GM12874 (cell line): ENCODE data around the gene PGF.

ENCODE experiments used
- TF ChIP-seq, protein P1 (sequence below): IDR thresholded peaks from 2 replicates; pipeline ENCODE4 v1.5.1; 2011; ENCODE audit warnings: low read depth, mild to moderate bottlenecking, control low read depth, low read length, moderate library complexity; ENCODE audit not compliant: insufficient read depth

PGF gene

DNA sequence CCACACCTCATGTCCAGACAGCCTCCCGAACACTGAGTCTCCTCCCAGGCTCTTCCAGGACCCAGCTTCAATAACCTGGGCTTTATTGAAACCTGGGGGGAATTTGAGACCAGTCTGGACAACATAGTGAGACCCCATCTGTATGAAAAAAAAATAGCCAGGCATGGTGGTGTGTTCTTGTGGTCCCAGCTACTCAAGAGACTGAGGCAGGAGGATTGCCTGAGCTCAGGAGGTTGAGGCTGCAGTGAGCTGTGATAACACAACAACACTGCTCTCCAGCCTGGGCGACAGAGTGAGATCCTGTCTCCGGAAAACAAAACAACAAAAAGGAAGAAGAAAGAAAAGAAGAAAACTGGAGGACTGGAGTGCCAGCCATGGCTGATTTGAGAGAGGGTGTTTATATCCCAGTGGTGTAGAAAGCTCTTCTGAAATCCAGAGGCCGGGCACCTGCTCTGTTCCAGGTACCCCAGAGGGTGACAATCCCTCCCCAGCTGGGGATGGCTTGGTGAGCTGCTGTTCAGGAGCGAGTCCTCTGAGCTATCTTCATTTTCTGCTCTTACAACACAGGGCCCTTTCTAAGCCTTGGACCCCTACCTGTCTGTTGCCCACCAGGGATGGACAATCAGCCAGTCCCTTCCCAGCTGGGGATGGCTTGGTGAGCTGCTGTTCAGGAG, 6.0 kb upstream of the PGF start:
- TF ChIP-seq, protein P1, sequence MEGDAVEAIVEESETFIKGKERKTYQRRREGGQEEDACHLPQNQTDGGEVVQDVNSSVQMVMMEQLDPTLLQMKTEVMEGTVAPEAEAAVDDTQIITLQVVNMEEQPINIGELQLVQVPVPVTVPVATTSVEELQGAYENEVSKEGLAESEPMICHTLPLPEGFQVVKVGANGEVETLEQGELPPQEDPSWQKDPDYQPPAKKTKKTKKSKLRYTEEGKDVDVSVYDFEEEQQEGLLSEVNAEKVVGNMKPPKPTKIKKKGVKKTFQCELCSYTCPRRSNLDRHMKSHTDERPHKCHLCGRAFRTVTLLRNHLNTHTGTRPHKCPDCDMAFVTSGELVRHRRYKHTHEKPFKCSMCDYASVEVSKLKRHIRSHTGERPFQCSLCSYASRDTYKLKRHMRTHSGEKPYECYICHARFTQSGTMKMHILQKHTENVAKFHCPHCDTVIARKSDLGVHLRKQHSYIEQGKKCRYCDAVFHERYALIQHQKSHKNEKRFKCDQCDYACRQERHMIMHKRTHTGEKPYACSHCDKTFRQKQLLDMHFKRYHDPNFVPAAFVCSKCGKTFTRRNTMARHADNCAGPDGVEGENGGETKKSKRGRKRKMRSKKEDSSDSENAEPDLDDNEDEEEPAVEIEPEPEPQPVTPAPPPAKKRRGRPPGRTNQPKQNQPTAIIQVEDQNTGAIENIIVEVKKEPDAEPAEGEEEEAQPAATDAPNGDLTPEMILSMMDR: no peak

DNA sequence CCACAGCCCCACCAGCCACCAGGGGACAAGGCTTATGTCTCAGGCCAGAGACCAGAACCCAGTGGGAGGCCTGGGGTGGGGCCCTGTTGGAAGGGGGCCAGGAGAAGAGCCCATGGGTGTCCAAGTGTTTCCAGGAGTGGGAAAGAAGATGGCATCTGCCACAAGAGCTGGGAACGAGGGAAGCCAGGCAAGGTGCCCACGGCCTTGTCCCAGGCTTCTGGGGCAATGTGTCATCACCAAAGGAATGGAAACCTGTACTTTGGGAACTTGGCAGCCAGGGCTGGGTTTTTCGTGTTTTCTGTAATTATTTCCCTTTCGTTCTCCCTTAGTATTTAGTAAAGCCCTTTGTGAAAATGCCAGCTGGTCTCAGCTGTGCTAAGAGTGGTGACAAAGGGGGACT, 5.3 kb upstream of the PGF start:
- TF ChIP-seq, protein P1: no peak

DNA sequence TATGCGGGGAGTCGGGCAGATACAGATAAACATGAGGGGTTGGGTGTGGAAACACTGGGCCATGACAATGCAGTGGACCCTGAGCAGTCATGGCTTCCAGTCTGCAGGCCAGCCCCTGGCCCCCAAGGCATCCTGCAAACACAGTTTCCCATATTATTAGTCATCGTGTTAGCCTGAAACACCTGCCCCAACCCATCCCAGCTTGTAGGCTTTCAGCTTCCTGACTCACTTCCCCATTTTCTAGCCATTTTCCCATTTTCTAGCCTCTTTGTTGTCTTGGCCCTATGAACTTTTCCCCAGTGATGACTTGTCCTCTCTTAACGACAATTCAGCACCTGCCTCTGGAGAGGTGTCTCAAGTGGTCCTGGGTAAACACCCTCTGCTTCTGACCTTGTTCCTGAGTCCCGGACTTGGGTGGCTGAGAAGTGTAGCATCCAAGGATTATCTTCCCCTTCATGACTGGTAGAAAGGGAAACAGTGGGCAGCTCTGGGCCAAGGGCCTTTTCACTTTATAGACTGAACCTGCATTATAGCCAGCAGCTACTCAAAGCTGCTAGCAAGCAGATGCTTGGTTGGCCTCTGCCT, 4.3 kb upstream of the PGF start:
- TF ChIP-seq, protein P1: no peak

DNA sequence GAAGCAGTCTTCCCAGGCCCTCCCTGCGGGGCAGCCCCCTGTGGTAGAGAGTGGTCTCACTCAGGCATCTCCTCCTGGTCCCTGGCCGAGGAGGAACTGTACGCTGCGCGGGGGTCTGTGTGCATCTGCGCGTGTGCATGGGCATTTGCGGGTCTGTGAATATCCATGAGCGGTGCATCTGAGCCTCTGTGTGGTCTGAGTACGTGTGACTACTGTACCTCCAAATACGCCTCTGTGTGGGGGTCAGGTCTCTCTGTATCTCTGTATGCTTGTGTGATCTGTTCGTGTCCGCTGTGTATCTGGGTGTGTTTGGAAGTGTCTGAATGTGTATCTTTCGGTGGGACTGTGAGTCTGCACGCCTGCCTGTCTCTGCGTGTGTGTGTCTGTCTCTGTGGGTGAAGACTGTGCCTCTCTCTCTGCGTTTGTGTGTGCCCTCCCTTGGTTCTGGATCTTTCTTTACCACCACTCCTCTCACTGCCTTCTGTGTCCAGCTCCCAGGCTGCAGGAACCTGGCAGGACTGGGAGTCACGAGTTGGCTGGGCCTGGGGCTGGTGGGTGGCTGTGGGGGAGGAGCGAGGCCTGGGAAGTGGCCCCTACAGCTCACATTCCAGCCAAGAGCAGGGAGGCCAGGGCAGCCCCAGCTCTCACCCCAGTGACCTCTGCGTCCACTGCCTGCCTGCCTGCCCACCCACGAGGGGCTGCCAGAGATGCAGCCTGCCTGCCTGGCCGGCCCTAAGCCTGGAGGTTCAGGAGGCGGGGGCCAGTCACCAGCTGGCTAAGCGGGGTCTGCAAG, 1.1 kb upstream of the PGF start:
- TF ChIP-seq, protein P1: no peak

DNA sequence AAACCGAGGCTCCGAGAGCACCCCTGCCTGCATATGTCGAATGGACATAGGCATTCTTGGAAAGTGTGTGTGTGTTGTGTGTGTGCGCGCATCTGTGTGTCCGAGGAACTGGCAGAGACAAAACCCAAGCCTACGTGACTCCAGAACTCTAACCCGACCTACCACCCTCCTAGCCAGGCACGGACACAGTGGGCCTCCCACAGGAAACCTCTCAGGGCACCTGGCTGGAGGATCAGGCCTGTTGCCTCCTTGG, 556 bp upstream of the PGF start:
- TF ChIP-seq, protein P1: no peak

DNA sequence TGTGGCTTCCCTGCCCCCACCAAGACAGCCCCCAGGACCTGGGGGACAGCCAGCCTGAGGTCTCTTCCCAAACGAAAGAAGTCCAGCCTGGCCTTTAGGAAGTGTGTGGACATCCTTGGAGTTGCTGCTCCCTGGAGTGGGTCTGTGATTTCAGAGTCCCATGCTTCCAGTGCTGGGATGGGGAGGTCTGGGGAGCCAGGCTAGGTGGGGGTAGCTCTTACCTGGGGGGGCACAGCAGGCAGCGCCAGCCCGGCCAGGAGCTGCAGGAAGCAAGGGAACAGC, 509 bp downstream of the PGF start:
- TF ChIP-seq, protein P1: no peak

DNA sequence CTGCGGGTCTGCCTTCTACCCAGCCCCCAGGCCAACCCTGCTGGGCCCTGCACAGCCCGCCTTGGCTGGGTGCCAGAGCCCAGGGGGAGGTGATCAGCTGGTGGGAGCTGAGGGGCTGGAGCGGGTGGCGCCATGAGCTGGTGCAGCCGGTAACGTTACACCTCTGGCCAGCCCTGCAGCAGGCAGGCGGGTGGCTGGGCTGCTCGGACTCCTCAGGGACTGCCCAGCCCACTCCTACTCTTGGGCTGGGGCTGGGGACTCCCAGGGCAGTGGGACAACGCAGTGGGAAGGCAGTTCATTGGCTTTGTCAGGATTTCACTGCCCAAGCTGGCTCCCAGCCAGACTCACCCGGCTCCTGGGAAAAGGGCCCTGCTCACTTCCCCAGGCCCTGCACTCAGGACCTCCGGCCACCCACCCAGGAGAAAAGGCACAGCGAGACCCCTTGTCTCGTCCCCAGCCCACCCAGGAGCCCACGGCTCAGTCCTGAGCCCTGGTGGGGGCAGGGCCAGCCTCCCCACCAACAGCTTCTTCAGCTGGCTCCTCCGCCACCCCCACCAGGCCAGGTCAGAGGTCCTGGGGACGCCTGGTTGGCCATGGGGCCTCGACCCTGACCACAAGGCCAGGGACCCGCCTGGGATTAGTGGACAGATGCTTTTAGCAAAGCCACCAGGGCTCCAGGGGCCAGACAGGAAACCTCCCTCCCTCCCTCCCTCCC, 1.0 kb downstream of the PGF start:
- TF ChIP-seq, protein P1: no peak
